PC-9 (cell line): ENCODE measurements around the gene WDR77. TPM values are rescaled to one million over a fixed set of nuclear protein-coding genes. Genes with fewer than 3 reads are reported as not detected.

Experiments used
- Bru-seq: library from RNA; stranded (reverse); fragments of 400-500 nt; gene quantifications from one replicate; lab custom pipeline; 2021; lab: Mats Ljungman, UMichigan
- BruChase-seq, 2 experiments: library from RNA; stranded (reverse); fragments of 400-500 nt; gene quantifications; one replicate each; lab custom pipeline; 2021; lab: Mats Ljungman, UMichigan
- BruUV-seq: library from RNA; stranded (reverse); fragments of 400-500 nt; replicated peaks from 2 replicates; lab custom pipeline; 2021; lab: Mats Ljungman, UMichigan
- CTCF ChIA-PET: fragments of 300-600 bp; sonication (Branson Sonifier 250); formaldehyde crosslinking; loops from one replicate; lab custom pipeline; 2022; ENCODE audit warnings: antibody characterized with exemption; lab: Charles Lee
- POLR2A ChIA-PET: fragments of 300-600 bp; sonication (Branson Sonifier 250); formaldehyde crosslinking; loops from one replicate; lab custom pipeline; 2022; ENCODE audit warnings: antibody characterized with exemption; ENCODE audit not compliant: unreplicated experiment; lab: Charles Lee
- DNase-seq, 2 experiments: peaks; one replicate each; pipeline versions ENCODE4 v3.0.0 to v3.0.0-alpha.2; 2015 to 2022; ENCODE audit warnings: mixed read lengths in 1 of 2
- H2AFZ ChIP-seq: fragments of 200-600 bp; sonication (generic); 2 replicates; pipeline ENCODE4 v1.8.1; 2017; ENCODE audit warnings: antibody characterized with exemption
- H3F3A ChIP-seq: fragments of 200-600 bp; sonication (generic); 2 replicates; pipeline ENCODE4 v1.8.1; 2017; ENCODE audit warnings: antibody characterized with exemption, mild to moderate bottlenecking, low read depth; ENCODE audit not compliant: insufficient read depth
- H3K27ac ChIP-seq: fragments of 200-600 bp; sonication (generic); 2 replicates; pipeline ENCODE4 v1.6.1; 2016; ENCODE audit warnings: mixed run types
- H3K27me3 ChIP-seq: fragments of 200-600 bp; sonication (generic); 2 replicates; pipeline ENCODE4 v1.6.1; 2016; ENCODE audit warnings: low read depth, mixed run types; ENCODE audit not compliant: insufficient read depth
- H3K36me3 ChIP-seq: fragments of 200-600 bp; sonication (generic); 2 replicates; pipeline ENCODE4 v1.6.1; 2016; ENCODE audit warnings: low read depth, mixed run types
- H3K4me1 ChIP-seq: fragments of 200-600 bp; sonication (generic); replicated peaks from 2 replicates; pipeline ENCODE4 v1.6.1; 2016; ENCODE audit warnings: mixed run types; ENCODE audit not compliant: insufficient read depth
- H3K4me2 ChIP-seq: fragments of 200-600 bp; sonication (generic); 2 replicates; pipeline ENCODE4 v1.6.1; 2017; ENCODE audit warnings: mixed run types
- H3K4me3 ChIP-seq: fragments of 200-600 bp; sonication (generic); 2 replicates; pipeline ENCODE4 v1.6.1; 2016; ENCODE audit warnings: mixed run types
- H3K79me2 ChIP-seq: fragments of 200-600 bp; sonication (generic); 2 replicates; pipeline ENCODE4 v1.6.1; 2017; ENCODE audit warnings: low read depth, mixed run types
- H3K9me2 ChIP-seq: fragments of 200-600 bp; sonication (generic); 2 replicates; pipeline ENCODE4 v1.8.1; 2017; ENCODE audit warnings: mild to moderate bottlenecking; ENCODE audit not compliant: insufficient read depth
- H3K9me3 ChIP-seq: fragments of 200-600 bp; sonication (generic); 2 replicates; pipeline ENCODE4 v1.8.1; 2016; ENCODE audit warnings: low read depth; ENCODE audit not compliant: insufficient read depth
- H4K20me1 ChIP-seq: fragments of 200-600 bp; sonication (generic); 2 replicates; pipeline ENCODE4 v1.8.1; 2017; ENCODE audit not compliant: insufficient read depth
- EZH2 ChIP-seq: fragments of 200-600 bp; sonication (generic); IDR thresholded peaks from 2 replicates; pipeline ENCODE4 v1.8.0; 2017; ENCODE audit warnings: antibody characterized with exemption, low read depth
- intact Hi-C: fragments of 100-400 bp; cut with micrococcal nuclease; formaldehyde crosslinking; loops from one replicate; pipeline ENCODE4 v1.10.0; 2022; ENCODE audit not compliant: unreplicated experiment
- long read RNA-seq: library from polyadenylated mRNA; stranded (forward); transcript quantifications from one replicate; pipeline ENCODE4 v2.0.0, GENCODE V29; 2022
- total RNA-seq: library from RNA; stranded (reverse); gene quantifications from 2 replicates; pipeline ENCODE4 v1.2.3, GENCODE V29; 2021
- TF ChIP-seq, protein P1 (sequence below): fragments of 200-600 bp; sonication (generic); conservative IDR thresholded peaks from 2 replicates; pipeline ENCODE4 v1.6.1; 2017; ENCODE audit warnings: mixed run types, antibody characterized with exemption, mild to moderate bottlenecking, moderate library complexity

Gene WDR77
- total RNA-seq (20.6 and 23.7 TPM in 2 replicates), Bru-seq, nascent RNA (percentile 87 among the genes with signal in this experiment), BruChase-seq, experiment 1, labeled RNA remaining after a 2-hour chase (percentile 80 among the genes with signal in this experiment), BruChase-seq, experiment 2, labeled RNA remaining after a 6-hour chase (percentile 83 among the genes with signal in this experiment)
- long read RNA-seq, transcript WDR77-201 (10 exons, 2,576 nt) = major isoform, 52 of 66 reads
- long read RNA-seq, partial matches to known transcripts = 6 of 66 reads
- long read RNA-seq, other reads (novel, unspliced or antisense) = 8 of 66 reads

DNA sequence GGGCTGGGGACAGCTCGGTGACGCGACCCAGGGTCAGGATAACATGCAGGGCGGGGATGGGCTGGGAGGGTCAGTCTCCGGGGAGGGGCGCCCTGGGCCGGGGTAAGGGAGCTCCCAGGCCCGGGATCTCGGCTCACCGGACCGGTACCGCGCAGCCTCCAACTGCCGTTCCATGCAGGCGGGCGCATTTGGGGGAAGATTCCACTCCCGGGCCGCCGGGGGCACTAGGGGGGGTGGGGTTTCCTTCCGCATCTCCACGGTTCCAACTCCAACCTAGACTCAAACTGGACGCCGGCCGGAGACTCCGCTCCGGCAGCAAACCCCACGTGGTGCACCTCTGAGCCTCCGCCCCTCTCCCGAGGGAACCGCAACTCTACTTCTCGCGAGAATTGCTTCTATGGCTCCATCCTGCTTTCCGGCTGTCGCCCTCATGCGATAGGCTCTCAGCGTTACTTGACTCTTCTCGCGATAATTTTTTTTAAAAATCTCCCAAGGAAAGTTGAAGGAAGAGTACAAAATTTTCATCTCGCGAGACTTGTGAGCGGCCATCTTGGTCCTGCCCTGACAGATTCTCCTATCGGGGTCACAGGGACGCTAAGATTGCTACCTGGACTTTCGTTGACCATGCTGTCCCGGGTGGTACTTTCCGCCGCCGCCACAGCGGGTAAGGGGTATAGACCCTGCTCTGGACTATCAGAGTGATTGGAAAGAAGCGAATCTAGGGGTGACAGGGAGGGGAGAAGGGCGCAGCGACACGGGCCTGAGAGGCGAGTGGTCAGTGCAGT, at the start of gene WDR77, which contains the start of gene ATP5PB:
WDR77 (minus strand) TSS at position 339 of the 785 bp plus-strand sequence; CDS start at position 252, 87 bp downstream.
ATP5PB (plus strand) TSS at position 547 of the 785 bp plus-strand sequence; CDS start at position 625, 78 bp downstream.
- no peaks in the 10 kb centered on the region for H3K27me3 ChIP-seq
- peak within 1 kb of the TSS; percentile 95 for H3K4me2 ChIP-seq
- intact Hi-C loops = loop anchor here (1.0 to 10.0 kb wide), 2 partner anchors 304 to 306 kb away; partner anchors contain the start of genes CEPT1, DDX20 and DRAM2
- POLR2A ChIA-PET = interaction anchor here (0.5 to 1.0 kb wide), 3 partner anchors 20 to 310 kb away, joined by 7 to 13 read pairs (median 10); no protein-coding TSS in a partner anchor
- no peak for TF ChIP-seq EZH2
- TF ChIP-seq, protein P1, sequence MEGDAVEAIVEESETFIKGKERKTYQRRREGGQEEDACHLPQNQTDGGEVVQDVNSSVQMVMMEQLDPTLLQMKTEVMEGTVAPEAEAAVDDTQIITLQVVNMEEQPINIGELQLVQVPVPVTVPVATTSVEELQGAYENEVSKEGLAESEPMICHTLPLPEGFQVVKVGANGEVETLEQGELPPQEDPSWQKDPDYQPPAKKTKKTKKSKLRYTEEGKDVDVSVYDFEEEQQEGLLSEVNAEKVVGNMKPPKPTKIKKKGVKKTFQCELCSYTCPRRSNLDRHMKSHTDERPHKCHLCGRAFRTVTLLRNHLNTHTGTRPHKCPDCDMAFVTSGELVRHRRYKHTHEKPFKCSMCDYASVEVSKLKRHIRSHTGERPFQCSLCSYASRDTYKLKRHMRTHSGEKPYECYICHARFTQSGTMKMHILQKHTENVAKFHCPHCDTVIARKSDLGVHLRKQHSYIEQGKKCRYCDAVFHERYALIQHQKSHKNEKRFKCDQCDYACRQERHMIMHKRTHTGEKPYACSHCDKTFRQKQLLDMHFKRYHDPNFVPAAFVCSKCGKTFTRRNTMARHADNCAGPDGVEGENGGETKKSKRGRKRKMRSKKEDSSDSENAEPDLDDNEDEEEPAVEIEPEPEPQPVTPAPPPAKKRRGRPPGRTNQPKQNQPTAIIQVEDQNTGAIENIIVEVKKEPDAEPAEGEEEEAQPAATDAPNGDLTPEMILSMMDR = no peak
- H2AFZ ChIP-seq = peak within 1 kb of the TSS; percentile 94
- H3K79me2 ChIP-seq = peaks cover 91% of the 10 kb centered on the region
- peaks cover 23% of the 10 kb centered on the region for H3K4me1 ChIP-seq
- peaks cover 52% of the 10 kb centered on the region for H3K36me3 ChIP-seq
- CTCF ChIA-PET = interaction anchor here (1.9 kb wide), 1 partner anchor 59 kb away, joined by 5 read pairs; no protein-coding TSS in a partner anchor
- H3K9me2 ChIP-seq = no peaks in the 10 kb centered on the region
- peaks cover 5% of the 10 kb centered on the region; the same call in 1 of the 2 replicates for H4K20me1 ChIP-seq
- peak; percentile 92 to 100 for DNase-seq
- H3K9me3 ChIP-seq = no peaks in the 10 kb centered on the region
- BruUV-seq = no TSS peak
- H3K27ac ChIP-seq = peak within 1 kb of the TSS; percentile 69
- peak within 1 kb of the TSS; percentile 85 for H3K4me3 ChIP-seq
- H3F3A ChIP-seq = no peaks in the 10 kb centered on the region

DNA sequence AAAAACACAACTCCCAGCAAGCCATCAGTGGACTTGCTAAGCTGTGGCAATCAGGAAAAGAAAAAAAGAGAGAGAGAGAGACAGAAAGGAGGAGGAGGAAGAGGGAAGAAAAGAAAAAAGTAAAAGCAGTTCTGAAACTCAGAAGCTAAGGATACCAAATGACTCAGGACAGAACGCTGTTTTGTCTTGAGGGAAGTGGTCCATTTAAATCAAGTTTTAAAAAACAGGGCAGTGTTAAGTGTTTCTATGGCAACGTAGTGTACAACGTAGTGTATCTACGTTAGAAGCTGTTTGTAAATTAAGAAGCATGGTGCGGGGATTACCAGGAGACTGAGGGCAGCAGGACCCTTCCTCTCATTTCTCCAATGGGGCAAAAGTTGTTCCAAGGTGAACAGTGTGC, 48.5 kb upstream of the WDR77 start:
- intact Hi-C loops = no loop called here

More for the DNA sequence above, 48.5 kb upstream of the WDR77 start:
- H4K20me1 ChIP-seq = no peaks in the 10 kb centered on the region
- H3F3A ChIP-seq = no peaks in the 10 kb centered on the region
- H2AFZ ChIP-seq = no peak overlapping the region
- no peak overlapping the region for H3K27ac ChIP-seq
- DNase-seq = no peak
- peaks cover 4% of the 10 kb centered on the region; the same call in 1 of the 2 replicates for H3K9me2 ChIP-seq
- H3K27me3 ChIP-seq = peaks cover 40% of the 10 kb centered on the region
- TF ChIP-seq EZH2 = no peak
- TF ChIP-seq, protein P1 = no peak
- no peaks in the 10 kb centered on the region for H3K79me2 ChIP-seq
- H3K4me2 ChIP-seq = no peak overlapping the region
- peaks cover 5% of the 10 kb centered on the region; the same call in 1 of the 2 replicates for H3K9me3 ChIP-seq
- H3K36me3 ChIP-seq = no peaks in the 10 kb centered on the region
- H3K4me3 ChIP-seq = no peak overlapping the region
- ChIA-PET CTCF (no interaction called here), POLR2A (no interaction called here)
- no TSS peak for BruUV-seq
- no peaks in the 10 kb centered on the region for H3K4me1 ChIP-seq
